Fibroblast of skin of left biceps (primary cell): ENCODE data around the gene RASL12.
A peak's percentile ranks its signal among the peaks of the same experiment; 100 is the strongest.
"Not testable (repeated sequence)": the region's sequence is repeated elsewhere in the genome, so short reads cannot be mapped to it uniquely, and the experiment has no call there.

Experiments used
- DNase-seq, 2 experiments: peaks; one replicate each; pipeline ENCODE4 v3.0.0-alpha.2; 2013; ENCODE audit warnings: low read depth in 2 of 2

RASL12 gene

GRCh38 chr15:65028921-65029735 is 38.7 kb downstream of the RASL12 start, which contains the start of gene MTFMT:
MTFMT (minus strand) TSS chr15:65029639; CDS start chr15:65029613, 26 bp downstream.
- peak; percentile 33 to 47 for DNase-seq

GRCh38 chr15:65028338-65028737 is 39.5 kb downstream of the RASL12 start:
- DNase-seq = no peak

- DNase-seq = no peak
Observed at GRCh38 chr15:65027593-65027992, 40.2 kb downstream of the RASL12 start.

- DNase-seq = no peak
Observed at GRCh38 chr15:65026756-65027155, 41.0 kb downstream of the RASL12 start.

- DNase-seq = no peak
Observed at GRCh38 chr15:65021488-65021887, 46.3 kb downstream of the RASL12 start.

GRCh38 chr15:65020419-65020818 is 47.4 kb downstream of the RASL12 start:
- no peak for DNase-seq

GRCh38 chr15:65011198-65011597 is 56.6 kb downstream of the RASL12 start:
- DNase-seq = not testable (repeated sequence)

GRCh38 chr15:65008983-65009382 is 58.8 kb downstream of the RASL12 start:
- DNase-seq = no peak

- DNase-seq = no peak
Observed at GRCh38 chr15:65006876-65007275, 60.9 kb downstream of the RASL12 start.

- no peak for DNase-seq
Observed at GRCh38 chr15:65004993-65005392, 62.8 kb downstream of the RASL12 start.
